Large intestine (tissue), 3 donors: ENCODE results near the gene ITPRIP. TPM values are rescaled to one million over a fixed set of nuclear protein-coding genes. Genes with fewer than 3 reads are reported as not detected.

Source experiments
- DNase-seq, 2 donors: peaks; one replicate each; pipeline versions ENCODE4 v3.0.0 to v3.0.0-alpha.2; 2013
- H3K27ac ChIP-seq: one replicate; pipeline ENCODE4 v1.5.1; 2013; ENCODE audit warnings: low read length
- H3K27me3 ChIP-seq: 2 replicates; pipeline ENCODE4 v1.6.1; 2013; ENCODE audit warnings: low read length; ENCODE audit not compliant: control insufficient read depth, insufficient read depth
- H3K36me3 ChIP-seq: 2 replicates; pipeline ENCODE4 v1.6.1; 2013; ENCODE audit warnings: low read length; ENCODE audit not compliant: control insufficient read depth, insufficient read depth
- H3K4me1 ChIP-seq: one replicate; pipeline ENCODE4 v1.6.1; 2013; ENCODE audit warnings: low read length; ENCODE audit not compliant: control insufficient read depth, insufficient read depth
- H3K4me3 ChIP-seq: one replicate; pipeline ENCODE4 v1.5.1; 2013; ENCODE audit warnings: low read length
- H3K9me3 ChIP-seq: one replicate; pipeline ENCODE4 v1.6.1; 2013; ENCODE audit warnings: mild to moderate bottlenecking, low read depth, low read length, moderate library complexity; ENCODE audit not compliant: control insufficient read depth
- WGBS: methylation state at CpG from one replicate; pipeline ENCODE4 v1.1.5; 2013; ENCODE audit warnings: low lambda C conversion rate; ENCODE audit not compliant: insufficient coverage; 5-methylcytosine and 5-hydroxymethylcytosine counted together
- polyA plus RNA-seq: library from polyadenylated mRNA; unstranded; fragments of 120-200 nt; gene quantifications from one replicate; pipeline ENCODE4 v1.2.1, GENCODE V29; 2013

Gene ITPRIP
- polyA plus RNA-seq, 1 donor, result 4.4 TPM

- Histone ChIP-seq H3K36me3 (no peaks in the 10 kb centered on the region), H3K4me1 (peaks cover 49% of the 10 kb centered on the region), H3K27me3 (no peaks in the 10 kb centered on the region), H3K9me3 (no peaks in the 10 kb centered on the region), H3K4me3 (no peak overlapping the region), H3K27ac (no peak overlapping the region)
- no peak for DNase-seq
- no CpG with 5 or more reads among the region's 13 CpGs for WGBS
These were observed 5.1 kb downstream of the ITPRIP start for GRCh38 chr10:104333032-104333727.

- 93% methylated on average over 2 of the region's 11 CpGs for WGBS
- no peak for DNase-seq
These were observed 5.8 kb downstream of the ITPRIP start for GRCh38 chr10:104332243-104333031.

GRCh38 chr10:104331208-104331838 lies 6.9 kb downstream of the ITPRIP start:
- H3K4me1 ChIP-seq, result peaks cover 53% of the 10 kb centered on the region
- no peaks in the 10 kb centered on the region for H3K27me3 ChIP-seq
- no peaks in the 10 kb centered on the region for H3K36me3 ChIP-seq
- no peaks in the 10 kb centered on the region for H3K9me3 ChIP-seq
- peak overlapping the region; percentile 82 for H3K27ac ChIP-seq
- no CpG with 5 or more reads among the region's 9 CpGs for whole genome bisulfite sequencing
- H3K4me3 ChIP-seq, result no peak overlapping the region
- peak in 1 of 2 donors; percentile 67 for DNase-seq

More at GRCh38 chr10:104332243-104333031, 5.8 kb downstream of the ITPRIP start:
- Histone ChIP-seq H3K9me3 (no peaks in the 10 kb centered on the region), H3K27ac (peak overlapping the region; percentile 82), H3K4me3 (no peak overlapping the region), H3K4me1 (peaks cover 56% of the 10 kb centered on the region), H3K36me3 (no peaks in the 10 kb centered on the region), H3K27me3 (no peaks in the 10 kb centered on the region)

- peak; percentile 71 to 72 for DNase-seq
- no CpG with 5 or more reads among the region's 8 CpGs for WGBS
- Histone ChIP-seq H3K4me3 (no peak overlapping the region), H3K9me3 (no peaks in the 10 kb centered on the region), H3K4me1 (peaks cover 53% of the 10 kb centered on the region), H3K36me3 (no peaks in the 10 kb centered on the region), H3K27ac (peak overlapping the region; percentile 82), H3K27me3 (no peaks in the 10 kb centered on the region)
These were observed 7.8 kb downstream of the ITPRIP start for GRCh38 chr10:104330168-104331110.

- no peak overlapping the region for H3K4me3 ChIP-seq
- peaks cover 53% of the 10 kb centered on the region for H3K4me1 ChIP-seq
- no peak for DNase-seq
- no CpG with 5 or more reads among the region's 3 CpGs for WGBS
- H3K36me3 ChIP-seq, result no peaks in the 10 kb centered on the region
- no peaks in the 10 kb centered on the region for H3K27me3 ChIP-seq
- H3K27ac ChIP-seq, result peak overlapping the region; percentile 82
- no peaks in the 10 kb centered on the region for H3K9me3 ChIP-seq
These were observed 8.5 kb downstream of the ITPRIP start for GRCh38 chr10:104329735-104330134.

- H3K27me3 ChIP-seq, result no peaks in the 10 kb centered on the region
- H3K4me1 ChIP-seq, result peaks cover 53% of the 10 kb centered on the region
- no peaks in the 10 kb centered on the region for H3K36me3 ChIP-seq
- H3K4me3 ChIP-seq, result no peak overlapping the region
- WGBS, result no CpG with 5 or more reads among the region's 15 CpGs
- H3K9me3 ChIP-seq, result no peaks in the 10 kb centered on the region
- H3K27ac ChIP-seq, result peak overlapping the region; percentile 82
- DNase-seq, result peak in 1 of 2 donors; percentile 57
These were observed 9.2 kb downstream of the ITPRIP start for GRCh38 chr10:104328896-104329710.

GRCh38 chr10:104328646-104328895 lies 9.7 kb downstream of the ITPRIP start:
- Histone ChIP-seq H3K9me3 (no peaks in the 10 kb centered on the region), H3K4me1 (peaks cover 53% of the 10 kb centered on the region), H3K4me3 (no peak overlapping the region), H3K36me3 (no peaks in the 10 kb centered on the region), H3K27me3 (no peaks in the 10 kb centered on the region), H3K27ac (peak overlapping the region; percentile 82)
- no peak for DNase-seq
- no CpG with 5 or more reads among the region's 3 CpGs for WGBS

GRCh38 chr10:104327745-104328645 lies 10.3 kb downstream of the ITPRIP start:
- Histone ChIP-seq H3K4me3 (no peak overlapping the region), H3K4me1 (peaks cover 56% of the 10 kb centered on the region)

More at GRCh38 chr10:104327745-104328645, 10.3 kb downstream of the ITPRIP start:
- H3K27ac ChIP-seq, result peak overlapping the region; percentile 82
- H3K36me3 ChIP-seq, result no peaks in the 10 kb centered on the region
- WGBS, result 90% methylated on average over 2 of the region's 20 CpGs
- no peaks in the 10 kb centered on the region for H3K27me3 ChIP-seq
- DNase-seq, result peak in 1 of 2 donors; percentile 36
- H3K9me3 ChIP-seq, result no peaks in the 10 kb centered on the region
